Measurements from ENCODE around the gene PXMP4.
"Not testable (repeated sequence)": the region's sequence is repeated elsewhere in the genome, so short reads cannot be mapped to it uniquely, and the experiment has no call there.

PXMP4 gene

DNA sequence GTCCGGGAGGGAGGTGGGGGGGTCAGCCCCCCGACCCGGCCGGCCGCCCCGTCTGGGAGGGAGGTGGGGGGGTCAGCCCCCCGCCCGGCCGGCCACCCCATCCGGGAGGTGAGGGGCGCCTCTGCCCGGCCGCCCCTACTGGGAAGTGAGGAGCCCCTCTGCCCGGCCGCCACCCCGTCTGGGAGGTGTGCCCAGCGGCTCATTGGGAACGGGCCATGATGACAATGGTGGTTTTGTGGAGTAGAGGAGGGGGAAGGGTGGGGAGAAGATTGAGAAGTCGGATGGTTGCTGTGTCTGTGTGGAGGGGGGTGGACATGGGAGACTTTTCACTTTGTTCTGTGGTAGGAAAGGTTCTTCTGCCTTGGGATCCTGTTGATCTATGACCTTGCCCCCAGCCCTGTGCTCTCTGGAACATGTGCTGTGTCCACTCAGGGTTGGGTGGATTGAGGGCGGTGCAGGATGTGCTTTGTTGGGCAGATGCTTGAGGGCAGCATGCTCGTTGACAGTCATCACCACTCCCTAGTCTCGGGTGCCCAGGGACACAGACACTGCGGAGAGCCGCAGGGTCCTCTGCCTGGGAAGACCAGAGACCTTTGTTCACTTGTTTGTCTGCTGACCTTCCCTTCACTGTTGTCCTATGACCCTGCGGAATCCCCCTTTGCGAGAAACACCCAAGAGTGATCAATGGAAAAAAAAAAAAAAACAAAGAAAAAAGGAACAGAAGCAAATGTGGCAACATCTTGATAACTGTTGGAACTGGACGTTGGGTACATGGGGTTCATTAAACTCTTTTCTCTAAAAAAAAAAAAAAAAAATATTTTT lies 18.3 kb downstream of the PXMP4 start:
- DNase-seq = no peak

DNA sequence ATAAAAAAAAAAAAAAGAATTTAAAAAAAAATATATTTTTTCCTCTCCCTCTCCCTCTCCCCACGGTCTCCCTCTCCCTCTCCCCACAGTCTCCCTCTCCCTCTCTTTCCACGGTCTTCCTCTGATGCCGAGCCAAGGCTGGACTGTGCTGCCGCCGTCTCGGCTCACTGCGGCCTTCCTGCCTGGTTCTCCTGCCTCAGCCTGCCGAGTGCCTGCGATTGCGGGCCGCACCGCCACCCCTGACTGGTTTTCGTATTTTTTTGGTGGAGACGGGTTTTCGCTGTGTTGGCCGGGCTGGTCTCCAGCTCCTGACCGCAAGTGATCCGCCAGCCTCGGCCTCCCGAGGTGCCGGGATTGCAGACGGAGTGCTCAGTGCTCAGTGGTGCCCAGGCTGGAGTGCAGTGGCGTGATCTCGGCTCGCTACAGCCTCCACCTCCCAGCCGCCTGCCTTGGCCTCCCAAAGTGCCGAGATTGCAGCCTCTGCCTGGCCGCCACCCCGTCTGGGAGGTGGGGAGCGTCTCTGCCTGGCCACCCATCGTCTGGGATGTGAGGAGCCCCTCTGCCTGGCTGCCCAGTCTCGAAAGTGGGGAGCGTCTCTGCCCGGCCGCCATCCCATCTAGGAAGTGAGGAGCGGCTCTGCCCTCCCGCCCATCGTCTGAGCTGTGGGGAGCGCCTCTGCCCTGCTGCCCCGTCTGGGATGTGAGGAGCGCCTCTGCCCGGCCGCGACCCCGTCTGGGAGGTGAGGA lies 19.2 kb downstream of the PXMP4 start:
- not testable (repeated sequence) for DNase-seq

DNA sequence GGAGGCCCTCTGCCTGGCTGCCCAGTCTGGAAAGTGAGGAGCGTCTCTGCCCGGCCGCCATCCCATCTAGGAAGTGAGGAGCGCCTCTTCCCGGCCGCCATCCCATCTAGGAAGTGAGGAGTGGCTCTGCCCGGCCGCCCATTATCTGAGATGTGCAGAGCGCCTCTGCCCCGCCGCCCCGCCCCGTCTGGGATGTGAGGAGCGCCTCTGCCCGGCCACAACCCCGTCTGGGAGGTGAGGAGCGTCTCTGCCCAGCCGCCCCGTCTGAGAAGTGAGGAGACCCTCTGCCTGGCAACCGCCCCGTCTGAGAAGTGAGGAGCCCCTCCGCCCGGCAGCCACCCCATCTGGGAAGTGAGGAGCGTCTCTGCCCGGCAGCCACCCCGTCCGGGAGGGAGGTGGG lies 21.1 kb downstream of the PXMP4 start:
- DNase-seq = not testable (repeated sequence)

DNA sequence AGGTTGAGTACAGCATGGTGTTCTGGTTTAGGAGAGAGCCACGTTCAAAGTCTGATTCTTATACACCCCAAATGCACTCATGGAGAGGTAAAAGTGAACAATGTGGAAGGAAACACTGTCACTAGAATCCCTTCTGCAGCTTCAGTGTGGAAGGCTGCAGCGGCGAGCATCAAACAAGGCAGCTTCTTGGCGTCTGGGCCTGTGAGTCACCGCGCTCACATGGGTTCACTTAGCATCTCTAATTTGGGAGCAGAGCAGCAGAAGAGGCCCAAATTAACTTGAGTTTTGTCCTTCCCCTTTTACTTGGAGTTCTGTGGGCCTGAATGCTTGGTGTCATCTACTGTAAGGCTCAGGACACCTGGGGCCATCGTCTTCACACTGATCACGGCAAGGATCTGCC lies 23.0 kb downstream of the PXMP4 start:
- DNase-seq = no peak

DNA sequence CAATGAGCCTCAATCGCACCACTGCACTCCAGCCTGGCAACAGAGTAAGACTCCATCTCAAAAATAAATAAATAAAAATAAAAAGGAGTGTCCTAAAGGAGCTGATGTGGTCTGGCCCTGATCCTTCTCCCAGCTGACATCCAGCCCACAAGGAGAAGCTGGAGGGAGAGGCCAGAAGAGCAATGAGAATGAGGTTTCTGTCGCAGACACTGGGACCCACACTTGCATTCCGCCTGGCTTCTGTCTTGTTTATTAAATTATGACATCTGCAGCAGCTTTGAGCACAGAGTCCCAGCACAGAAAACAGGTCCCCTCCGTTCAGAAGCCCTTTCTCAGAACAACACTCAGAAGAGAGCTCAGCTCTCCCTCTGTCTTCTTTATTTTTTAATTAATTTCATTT lies 23.7 kb downstream of the PXMP4 start:
- no peak for DNase-seq

DNA sequence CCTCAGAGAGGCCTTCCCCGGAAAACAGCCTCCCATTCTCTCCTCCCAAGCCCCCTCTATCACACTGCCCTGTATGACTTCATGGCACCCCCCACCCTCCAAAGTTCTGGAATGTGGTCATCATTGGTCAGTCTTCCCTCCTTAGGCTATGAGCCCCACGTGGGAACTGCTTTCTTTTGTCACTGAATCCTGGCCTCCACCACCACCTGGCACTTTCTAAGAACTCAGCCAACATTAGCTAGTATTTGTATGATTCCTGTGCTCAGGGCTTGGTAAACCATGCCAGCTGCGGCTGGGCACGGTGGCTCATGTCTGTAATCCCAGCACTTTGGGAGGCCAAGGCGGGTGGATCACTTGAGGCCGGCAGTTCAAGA lies 25.5 kb downstream of the PXMP4 start:
- DNase-seq = no peak

DNA sequence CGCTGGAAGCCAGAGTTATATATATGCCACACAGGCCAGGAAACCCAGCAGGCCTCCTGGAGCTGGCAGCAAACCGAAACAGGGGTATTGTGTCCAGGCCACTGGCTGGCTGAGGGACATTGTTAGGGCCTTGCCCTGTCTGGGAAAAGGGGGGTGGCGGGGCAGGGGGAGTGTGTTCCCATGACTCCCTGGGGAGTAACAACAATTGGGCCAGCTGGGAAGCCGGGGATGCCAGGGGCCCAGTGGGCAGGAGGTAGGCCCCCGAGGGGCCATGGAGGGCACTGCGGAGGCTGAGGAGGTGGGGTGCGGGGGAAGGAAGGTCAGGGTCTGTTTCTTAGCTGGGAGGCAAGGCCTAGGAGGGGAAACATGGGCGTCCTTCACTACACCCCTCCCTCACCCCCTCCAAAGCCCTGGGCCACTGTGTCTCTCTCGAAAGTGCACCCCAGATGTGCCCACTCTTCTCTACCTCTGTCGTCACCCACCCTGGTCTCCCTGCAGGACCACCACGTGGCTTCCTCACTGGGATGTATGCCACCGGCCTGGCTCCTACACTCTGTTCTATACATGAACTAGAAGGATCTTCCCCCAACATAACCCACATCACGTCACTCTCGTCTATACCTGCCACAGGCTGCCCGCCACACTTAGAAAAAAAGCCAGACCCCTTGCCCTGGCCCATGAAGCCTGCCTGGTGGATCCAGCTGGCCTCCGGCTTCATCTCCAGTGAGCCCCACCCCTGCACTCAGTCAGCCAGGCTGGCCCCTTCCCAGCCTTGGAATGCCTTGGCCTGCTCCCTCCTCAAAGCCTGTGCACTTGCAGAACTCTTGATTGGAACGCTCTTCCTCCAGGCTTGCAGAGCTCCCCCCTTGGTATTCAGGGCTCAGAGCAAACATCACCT lies 26.1 kb downstream of the PXMP4 start:
- no peak for DNase-seq

DNA sequence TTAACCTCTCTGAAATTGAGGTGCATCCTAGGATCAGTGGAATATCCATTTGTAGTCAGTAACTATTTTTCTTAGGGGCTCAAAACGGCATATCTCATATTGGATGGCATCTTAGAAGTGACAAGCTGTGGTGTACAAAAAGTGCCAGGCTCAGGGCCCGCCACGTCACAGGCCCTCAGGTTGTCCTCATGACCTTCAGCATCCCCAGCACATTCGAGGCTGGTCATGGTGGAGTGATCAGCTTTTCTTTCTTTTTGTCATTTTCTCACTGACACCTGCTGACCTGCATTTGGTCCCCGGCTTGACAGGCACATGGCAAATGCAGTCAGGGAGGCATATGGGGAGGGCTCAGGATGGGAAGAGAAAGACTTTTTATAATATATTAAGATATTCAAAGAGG lies 26.8 kb downstream of the PXMP4 start:
- DNase-seq = no peak

DNA sequence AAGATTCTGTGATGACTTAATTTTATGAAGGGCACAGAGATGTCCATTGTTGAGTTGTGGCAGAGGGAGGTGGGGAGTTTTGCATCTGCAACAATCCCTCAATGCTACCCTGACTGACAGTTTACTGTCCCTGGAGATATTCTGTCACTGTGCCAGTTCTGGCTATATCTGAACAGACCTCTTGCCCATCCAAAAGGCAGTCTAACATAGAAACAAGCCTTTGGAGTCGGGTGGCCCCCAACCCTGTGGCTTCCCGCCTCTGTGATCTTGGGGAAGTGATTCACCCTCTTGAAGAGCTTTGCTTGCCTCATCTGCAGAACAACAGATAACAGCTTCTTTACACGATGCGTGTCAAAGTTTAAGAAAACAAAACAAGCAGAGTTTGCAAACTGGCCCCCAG lies 30.1 kb downstream of the PXMP4 start:
- peak; percentile 97 for DNase-seq

DNA sequence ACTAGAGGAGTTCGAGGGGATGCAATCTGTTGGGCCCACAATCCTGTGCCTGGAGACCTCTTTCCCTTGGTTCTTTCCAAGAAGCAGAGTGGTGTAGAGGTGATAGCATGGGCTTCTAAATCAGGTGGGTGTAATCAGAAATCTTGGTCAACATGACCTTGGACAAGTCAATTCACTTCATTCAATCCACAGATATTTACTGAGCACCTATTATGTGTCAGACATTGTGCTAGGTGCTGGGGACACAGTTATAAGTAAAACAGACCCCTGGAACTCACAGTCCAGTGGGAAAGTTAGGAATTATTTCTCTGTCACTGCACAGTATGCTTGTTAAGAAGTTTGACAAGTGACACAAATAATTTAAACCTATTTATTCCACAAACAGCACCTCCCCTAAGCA lies 30.6 kb downstream of the PXMP4 start:
- no peak for DNase-seq

DNA sequence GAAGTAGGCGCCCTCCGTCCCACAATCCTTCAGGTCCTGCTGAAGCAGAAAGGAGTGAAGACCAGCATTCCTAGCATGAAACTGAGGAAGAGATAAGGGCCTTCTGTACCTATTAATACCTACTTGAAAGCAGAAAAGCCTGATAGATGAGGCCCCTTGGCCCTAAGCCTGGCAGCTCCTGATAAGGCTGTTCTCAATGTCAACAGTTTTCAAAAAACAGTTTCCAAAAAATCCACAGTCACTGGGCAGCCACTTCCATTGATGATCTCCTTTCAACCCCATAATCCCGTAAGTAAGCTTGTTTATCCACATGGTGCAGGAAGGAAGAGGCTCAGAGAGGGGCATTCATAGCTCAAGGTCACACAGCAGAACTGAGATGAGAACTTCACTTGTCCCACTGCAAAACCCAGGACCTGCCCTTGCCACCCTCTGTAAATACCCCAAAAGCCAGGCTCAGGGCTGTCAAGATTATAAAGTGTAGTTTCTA lies 31.1 kb downstream of the PXMP4 start:
- DNase-seq = peak; percentile 71

DNA sequence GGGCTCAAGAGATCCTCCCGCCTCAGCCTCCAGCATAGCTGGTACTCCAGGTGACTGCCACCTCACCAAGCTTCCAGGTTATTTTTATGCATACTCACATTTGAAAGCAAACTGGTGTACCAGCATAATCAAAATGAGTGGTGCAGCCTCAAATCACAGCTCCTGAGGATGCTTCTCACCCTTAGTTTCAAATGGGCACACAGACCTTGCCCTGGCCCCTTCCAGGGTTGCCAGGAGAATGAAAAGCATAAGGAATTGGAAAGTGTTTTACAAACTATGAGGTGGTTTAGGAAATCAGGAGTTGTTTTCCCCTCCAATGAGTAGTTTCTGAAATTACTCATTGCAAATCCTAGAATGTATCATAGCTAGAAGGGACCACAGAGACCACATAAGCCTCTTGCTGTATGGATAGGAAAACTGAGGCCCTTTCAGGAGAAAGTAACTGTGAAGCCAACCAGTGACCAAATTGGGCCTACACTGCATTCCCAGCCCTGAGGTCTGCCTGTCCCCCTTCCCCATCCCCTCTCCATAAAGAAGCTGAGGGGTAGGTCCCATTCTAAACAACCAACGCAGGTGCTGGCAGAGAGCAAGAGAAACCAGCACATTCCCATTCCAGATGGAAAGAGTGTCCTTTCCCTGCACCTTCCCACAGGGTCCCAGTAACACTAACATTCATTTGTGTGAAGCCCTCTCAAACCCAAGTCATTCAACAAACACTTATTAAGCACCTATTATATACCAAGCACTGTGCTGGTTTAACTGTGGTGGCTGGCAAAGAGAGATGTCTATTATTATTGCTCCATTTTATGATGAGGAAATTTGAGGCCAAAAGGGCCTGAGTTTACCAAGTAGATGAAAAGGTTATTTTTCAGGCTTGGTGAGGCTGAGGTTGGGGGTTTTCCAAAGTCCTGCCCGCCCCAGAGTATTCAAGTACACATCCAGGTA lies 31.8 kb downstream of the PXMP4 start:
- no peak for DNase-seq

DNA sequence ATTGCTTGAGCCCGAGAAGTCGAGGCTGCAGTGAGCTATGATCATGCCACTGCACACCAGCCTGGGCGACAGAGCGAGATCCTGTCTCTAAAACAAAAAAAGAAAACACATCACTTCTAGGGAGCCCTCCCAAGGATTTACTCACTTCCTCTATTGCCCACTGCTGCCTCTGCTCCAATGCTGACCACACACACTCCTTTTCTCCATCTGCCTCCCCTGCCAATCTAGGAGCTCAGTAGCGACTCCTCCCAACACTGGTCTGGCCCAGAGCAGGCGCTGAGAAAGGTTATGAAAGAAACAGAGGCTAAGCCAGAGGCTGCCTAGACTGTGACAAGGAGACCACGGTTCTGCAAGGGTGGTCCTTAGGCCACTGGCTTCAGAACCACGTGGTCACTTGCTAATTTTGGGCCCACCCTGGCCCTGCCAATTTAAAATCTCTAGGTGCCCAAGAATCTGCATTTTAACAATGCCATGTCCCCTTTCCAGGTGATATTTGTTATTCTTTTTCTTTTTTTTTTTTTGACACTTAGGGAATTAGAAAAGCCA lies 32.7 kb downstream of the PXMP4 start:
- DNase-seq = peak; percentile 65

DNA sequence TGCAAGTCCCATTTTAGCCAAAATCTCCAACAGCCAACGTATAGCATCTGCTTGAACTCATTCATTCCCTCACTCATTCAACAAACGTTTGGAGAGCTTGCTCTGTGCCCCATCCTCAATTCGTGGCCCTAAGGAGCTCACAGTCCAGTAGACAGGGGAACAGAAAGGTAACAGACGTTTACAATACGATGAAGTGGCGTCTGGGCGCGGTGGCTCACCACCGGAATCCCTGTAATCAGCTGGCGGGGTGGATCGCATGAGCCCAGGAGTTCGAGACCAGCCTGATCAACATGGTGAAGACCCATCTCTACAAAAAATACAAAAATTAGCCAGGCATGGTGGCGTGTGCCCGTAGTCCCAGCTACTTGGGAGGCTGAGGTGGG lies 33.1 kb downstream of the PXMP4 start:
- DNase-seq = no peak

DNA sequence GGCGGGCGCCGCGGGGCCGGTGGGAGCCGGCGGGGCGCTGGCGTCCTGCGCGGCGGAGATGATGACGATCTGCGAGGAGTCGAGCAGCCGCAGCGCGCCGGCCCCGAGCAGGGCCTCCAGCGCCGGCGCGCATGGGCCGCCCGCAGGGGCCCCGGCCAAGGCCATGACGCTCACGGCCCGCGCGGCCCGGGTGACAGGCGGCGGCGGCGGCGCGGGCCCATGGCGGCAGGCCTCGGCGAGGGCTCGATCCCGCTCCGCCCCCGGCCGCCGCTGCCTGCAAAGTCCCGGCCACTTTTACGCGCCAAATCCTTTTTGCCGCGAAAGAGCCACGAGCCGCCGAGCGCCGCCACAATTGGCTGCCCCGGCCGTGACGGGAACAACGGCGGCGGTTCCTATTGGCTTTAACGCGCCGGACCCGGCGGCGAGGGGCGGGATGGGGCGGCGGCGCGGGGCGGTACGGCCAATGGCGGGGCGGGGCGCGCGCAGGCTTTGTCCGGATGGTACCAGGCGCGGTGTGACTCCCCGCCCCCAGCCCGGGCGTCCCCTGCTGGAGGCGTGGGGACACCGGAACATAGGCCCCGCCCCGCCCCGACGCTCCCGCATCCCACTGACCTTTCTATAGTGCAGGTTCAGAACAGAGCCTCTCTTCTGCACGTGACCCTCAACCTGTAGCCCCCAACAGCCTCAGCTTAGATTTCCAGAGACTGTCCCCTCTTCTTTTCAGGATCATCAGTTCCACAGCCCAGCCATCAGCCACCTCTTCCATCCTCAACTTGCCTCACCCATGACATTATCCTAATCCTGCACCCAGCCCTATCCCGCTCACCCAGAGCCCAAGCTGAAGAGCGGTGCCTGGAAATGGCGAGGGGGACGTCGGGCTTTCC lies 33.8 kb downstream of the PXMP4 start, which contains the start of gene E2F1:
Gene E2F1, minus strand, starts transcription at position 286 of the 884 bp plus-strand sequence. Its CDS starts 121 bp downstream, at position 165.
- peak; percentile 97 for DNase-seq

DNA sequence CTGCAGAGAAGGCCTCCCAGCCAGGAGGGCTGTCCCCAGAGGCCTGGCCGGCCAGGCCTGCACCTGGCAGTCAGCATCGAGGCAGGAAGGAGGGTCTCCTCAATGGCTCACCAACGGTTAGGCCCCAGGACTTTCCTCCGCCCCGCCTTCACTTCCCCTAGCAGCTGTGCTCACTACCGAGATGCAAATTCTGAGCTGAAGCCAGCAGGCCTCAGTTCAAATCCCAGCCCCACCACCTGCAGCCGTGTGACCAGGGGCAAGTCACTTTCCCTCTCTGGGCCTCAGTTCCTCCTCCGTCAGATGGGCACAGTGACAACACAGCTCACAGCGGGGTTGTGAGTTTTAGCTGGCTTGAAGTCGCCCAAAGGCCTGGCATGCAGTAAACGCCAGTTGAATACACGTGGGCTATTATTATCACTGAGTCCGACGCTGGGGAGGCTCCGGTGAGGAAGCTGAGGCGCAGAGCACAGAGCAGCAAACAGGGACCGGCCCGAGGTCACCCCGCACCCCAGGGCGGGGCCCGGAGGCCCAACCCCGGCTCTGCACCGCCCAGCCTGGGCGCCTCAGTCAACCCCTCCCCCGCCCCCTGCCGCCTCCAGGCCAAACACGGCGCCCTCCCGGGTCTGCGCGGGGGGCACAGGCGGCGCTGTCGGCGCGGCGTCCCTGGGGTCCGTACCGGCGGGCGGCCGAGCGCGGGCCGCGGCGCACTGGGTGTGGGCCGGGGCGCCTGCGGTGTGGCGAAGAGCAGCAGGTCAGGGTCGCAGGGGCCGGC lies 34.6 kb downstream of the PXMP4 start:
- DNase-seq = peak; percentile 62

DNA sequence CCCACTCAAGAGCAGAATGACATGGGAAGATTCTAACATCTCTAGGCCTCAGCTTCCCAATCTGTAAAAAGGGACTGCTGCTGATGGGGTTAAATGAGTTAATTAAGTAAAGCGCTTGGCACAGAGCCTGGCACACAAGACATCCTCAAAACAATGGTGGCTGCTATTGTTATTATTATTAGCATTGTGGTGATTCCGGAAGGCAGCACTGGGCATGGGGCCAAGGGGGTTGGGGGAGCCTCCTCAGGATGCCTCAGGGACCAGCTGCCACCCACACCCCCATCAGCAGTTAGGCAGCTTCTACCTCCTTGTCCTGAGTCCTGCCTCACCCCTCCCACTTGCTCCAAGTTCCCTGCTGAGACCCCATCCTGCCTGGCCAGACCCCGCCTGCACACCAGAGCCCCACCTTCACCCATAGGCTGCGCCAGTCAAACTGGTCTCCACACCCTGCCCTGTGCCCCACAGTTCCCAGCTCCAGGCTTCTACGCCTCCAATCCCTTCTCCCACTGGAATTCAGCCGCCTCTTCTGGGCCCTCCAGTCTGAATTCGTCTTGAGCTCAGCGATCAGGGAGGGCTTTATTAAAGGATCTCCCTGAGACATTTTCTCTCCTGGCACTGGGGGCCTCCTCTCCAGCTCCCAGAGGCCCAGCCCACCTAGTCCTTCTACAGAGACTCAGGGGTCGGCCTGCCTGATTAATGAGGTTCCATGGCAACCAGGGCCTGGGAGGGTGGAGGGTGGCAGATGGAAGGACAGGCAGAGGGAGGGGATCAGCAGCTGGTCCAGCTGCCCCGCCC lies 35.4 kb downstream of the PXMP4 start:
- DNase-seq = no peak

DNA sequence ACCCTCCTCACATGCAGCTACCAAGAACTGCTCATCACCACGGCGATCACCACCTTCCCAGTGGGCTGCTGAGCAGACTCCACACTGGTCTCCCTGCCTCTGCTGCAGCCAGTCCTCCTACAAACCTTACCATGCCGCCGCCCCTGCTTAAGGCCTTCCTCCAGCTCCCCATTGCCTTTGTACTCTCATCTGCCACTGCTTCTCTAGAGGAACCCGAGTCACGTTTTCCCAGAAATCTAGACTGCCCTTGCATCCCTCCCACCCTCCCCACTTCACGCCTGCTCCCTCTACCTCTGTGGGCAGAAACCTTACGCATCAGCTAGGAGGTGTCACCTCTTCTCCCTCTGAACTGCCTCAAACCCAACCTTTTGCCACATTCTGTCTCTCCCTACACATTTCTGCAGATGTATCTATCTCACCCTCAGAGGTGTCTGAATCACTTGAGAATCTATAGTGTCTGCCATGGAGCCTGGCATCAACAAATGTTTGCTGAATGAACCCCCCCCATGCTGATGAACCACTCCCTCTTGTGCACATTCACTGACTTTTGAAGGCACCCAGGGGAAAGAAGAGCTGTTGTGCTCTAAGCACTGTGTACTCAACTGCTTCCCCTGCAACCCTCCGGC lies 38.3 kb downstream of the PXMP4 start:
- DNase-seq = no peak

All from OCI-M1 (cell line).